Activated naive CD8-positive, alpha-beta T cell treated with anti-CD3 and anti-CD28 coated beads for 36 hours (primary cell): Measurements from ENCODE around the gene C20orf144. TPM values are rescaled to one million over a fixed set of nuclear protein-coding genes. Genes with fewer than 3 reads are reported as not detected.

ENCODE experiments used
- DNase-seq: peaks from one replicate; pipeline ENCODE4 v3.0.0; 2021
- H3K27ac Mint-ChIP-seq: one replicate; pipeline ENCODE4 v1.8.0; 2022; ENCODE audit warnings: mild to moderate bottlenecking, moderate library complexity, mixed read lengths
- H3K27me3 Mint-ChIP-seq: one replicate; pipeline ENCODE4 v1.8.0; 2022; ENCODE audit warnings: mild to moderate bottlenecking, mixed read lengths
- H3K36me3 Mint-ChIP-seq: one replicate; pipeline ENCODE4 v1.8.0; 2021; ENCODE audit warnings: mild to moderate bottlenecking, mixed read lengths
- H3K4me1 Mint-ChIP-seq: one replicate; pipeline ENCODE4 v1.8.0; 2021; ENCODE audit warnings: mixed read lengths
- H3K4me3 Mint-ChIP-seq: one replicate; pipeline ENCODE4 v1.8.0; 2022; ENCODE audit warnings: mild to moderate bottlenecking, moderate library complexity, mixed read lengths
- H3K9me3 Mint-ChIP-seq: one replicate; pipeline ENCODE4 v1.8.0; 2022; ENCODE audit warnings: mixed read lengths
- total RNA-seq, 2 experiments: library from RNA; stranded (reverse); gene quantifications; one replicate each; pipeline ENCODE4 v1.2.3, GENCODE V29; 2021

C20orf144 gene
- total RNA-seq, 2 experiments from 2014 or later = 0.10 to 0.21 TPM

GRCh38 chr20:33675136-33675959 is 13.2 kb downstream of the C20orf144 start:
- DNase-seq = no peak
- H3K9me3 Mint-ChIP-seq = no peaks in the 10 kb centered on the region
- H3K27ac Mint-ChIP-seq = peak overlapping the region; percentile 44
- H3K4me3 Mint-ChIP-seq = peak overlapping the region; percentile 65
- H3K27me3 Mint-ChIP-seq = no peaks in the 10 kb centered on the region
- H3K4me1 Mint-ChIP-seq = peaks cover 34% of the 10 kb centered on the region
- peaks cover 27% of the 10 kb centered on the region for H3K36me3 Mint-ChIP-seq

- H3K27me3 Mint-ChIP-seq = no peaks in the 10 kb centered on the region
- H3K27ac Mint-ChIP-seq = no peak overlapping the region
- DNase-seq = no peak
- H3K4me1 Mint-ChIP-seq = peaks cover 42% of the 10 kb centered on the region
- H3K9me3 Mint-ChIP-seq = no peaks in the 10 kb centered on the region
- H3K4me3 Mint-ChIP-seq = no peak overlapping the region
- H3K36me3 Mint-ChIP-seq = peaks cover 33% of the 10 kb centered on the region
Measured at GRCh38 chr20:33676121-33676520, 14.0 kb downstream of the C20orf144 start.

- peaks cover 50% of the 10 kb centered on the region for H3K4me1 Mint-ChIP-seq
- DNase-seq = no peak
- H3K27me3 Mint-ChIP-seq = no peaks in the 10 kb centered on the region
- no peaks in the 10 kb centered on the region for H3K9me3 Mint-ChIP-seq
- H3K36me3 Mint-ChIP-seq = peaks cover 38% of the 10 kb centered on the region
- H3K4me3 Mint-ChIP-seq = no peak overlapping the region
- no peak overlapping the region for H3K27ac Mint-ChIP-seq
Measured at GRCh38 chr20:33676652-33677645, 14.8 kb downstream of the C20orf144 start.

GRCh38 chr20:33677991-33678702 is 16.0 kb downstream of the C20orf144 start:
- DNase-seq = no peak
- no peak overlapping the region for H3K4me3 Mint-ChIP-seq
- H3K27ac Mint-ChIP-seq = no peak overlapping the region
- H3K4me1 Mint-ChIP-seq = peaks cover 54% of the 10 kb centered on the region
- peaks cover 45% of the 10 kb centered on the region for H3K36me3 Mint-ChIP-seq
- no peaks in the 10 kb centered on the region for H3K27me3 Mint-ChIP-seq
- no peaks in the 10 kb centered on the region for H3K9me3 Mint-ChIP-seq

GRCh38 chr20:33679758-33680485 is 17.8 kb downstream of the C20orf144 start:
- H3K4me3 Mint-ChIP-seq = peak overlapping the region; percentile 18
- H3K9me3 Mint-ChIP-seq = no peaks in the 10 kb centered on the region
- DNase-seq = peak; percentile 57
- H3K36me3 Mint-ChIP-seq = peaks cover 57% of the 10 kb centered on the region
- peaks cover 51% of the 10 kb centered on the region for H3K4me1 Mint-ChIP-seq
- peak overlapping the region; percentile 68 for H3K27ac Mint-ChIP-seq
- H3K27me3 Mint-ChIP-seq = no peaks in the 10 kb centered on the region

GRCh38 chr20:33680686-33681085 is 18.6 kb downstream of the C20orf144 start:
- no peaks in the 10 kb centered on the region for H3K9me3 Mint-ChIP-seq
- DNase-seq = no peak
- peaks cover 50% of the 10 kb centered on the region for H3K4me1 Mint-ChIP-seq
- peak overlapping the region; percentile 34 for H3K4me3 Mint-ChIP-seq
- peaks cover 60% of the 10 kb centered on the region for H3K36me3 Mint-ChIP-seq
- peak overlapping the region; percentile 38 for H3K27ac Mint-ChIP-seq
- H3K27me3 Mint-ChIP-seq = no peaks in the 10 kb centered on the region

- Mint-ChIP-seq H3K36me3 (peaks cover 59% of the 10 kb centered on the region), H3K4me1 (peaks cover 50% of the 10 kb centered on the region), H3K27ac (no peak overlapping the region), H3K4me3 (no peak overlapping the region), H3K27me3 (no peaks in the 10 kb centered on the region), H3K9me3 (no peaks in the 10 kb centered on the region)
- no peak for DNase-seq
Measured at GRCh38 chr20:33681288-33681687, 19.2 kb downstream of the C20orf144 start.

- Mint-ChIP-seq H3K4me3 (peak overlapping the region; percentile 45), H3K4me1 (peaks cover 54% of the 10 kb centered on the region), H3K36me3 (peaks cover 57% of the 10 kb centered on the region), H3K27ac (peak overlapping the region; percentile 14), H3K9me3 (no peaks in the 10 kb centered on the region), H3K27me3 (no peaks in the 10 kb centered on the region)
- DNase-seq = no peak
Measured at GRCh38 chr20:33681728-33682353, 19.7 kb downstream of the C20orf144 start.

- no peak for DNase-seq
- H3K27me3 Mint-ChIP-seq = no peaks in the 10 kb centered on the region
- peaks cover 68% of the 10 kb centered on the region for H3K4me1 Mint-ChIP-seq
- peak overlapping the region; percentile 93 for H3K4me3 Mint-ChIP-seq
- H3K27ac Mint-ChIP-seq = peak overlapping the region; percentile 85
- H3K36me3 Mint-ChIP-seq = peaks cover 40% of the 10 kb centered on the region
- H3K9me3 Mint-ChIP-seq = no peaks in the 10 kb centered on the region
Measured at GRCh38 chr20:33684533-33685327, 22.6 kb downstream of the C20orf144 start.

GRCh38 chr20:33685328-33686099 is 23.4 kb downstream of the C20orf144 start:
- no peaks in the 10 kb centered on the region for H3K27me3 Mint-ChIP-seq
- peak overlapping the region; percentile 93 for H3K4me3 Mint-ChIP-seq
- peak overlapping the region; percentile 85 for H3K27ac Mint-ChIP-seq
- H3K36me3 Mint-ChIP-seq = peaks cover 37% of the 10 kb centered on the region
- DNase-seq = peak; percentile 80
- no peaks in the 10 kb centered on the region for H3K9me3 Mint-ChIP-seq
- H3K4me1 Mint-ChIP-seq = peaks cover 68% of the 10 kb centered on the region

GRCh38 chr20:33686100-33686983 is 24.2 kb downstream of the C20orf144 start, which contains the start of gene E2F1:
TSS of gene E2F1 (minus strand) at chr20:33686385. CDS start at chr20:33686264, 121 bp downstream.
- Mint-ChIP-seq H3K27me3 (no peaks in the 10 kb centered on the region), H3K27ac (peak within 1 kb of the TSS; percentile 85), H3K9me3 (no peaks in the 10 kb centered on the region), H3K4me1 (peaks cover 65% of the 10 kb centered on the region), H3K4me3 (peak within 1 kb of the TSS; percentile 93), H3K36me3 (peaks cover 31% of the 10 kb centered on the region)
- peak; percentile 99 for DNase-seq

- Mint-ChIP-seq H3K4me1 (peaks cover 59% of the 10 kb centered on the region), H3K27ac (peak overlapping the region; percentile 70), H3K27me3 (no peaks in the 10 kb centered on the region), H3K9me3 (no peaks in the 10 kb centered on the region), H3K36me3 (peaks cover 27% of the 10 kb centered on the region), H3K4me3 (peak overlapping the region; percentile 56)
- no peak for DNase-seq
Measured at GRCh38 chr20:33686984-33687366, 24.8 kb downstream of the C20orf144 start.
